ENCODE data around the gene PHLDB3.
"Not testable (repeated sequence)": the region's sequence is repeated elsewhere in the genome, so short reads cannot be mapped to it uniquely, and the experiment has no call there.

The PHLDB3 gene

DNA sequence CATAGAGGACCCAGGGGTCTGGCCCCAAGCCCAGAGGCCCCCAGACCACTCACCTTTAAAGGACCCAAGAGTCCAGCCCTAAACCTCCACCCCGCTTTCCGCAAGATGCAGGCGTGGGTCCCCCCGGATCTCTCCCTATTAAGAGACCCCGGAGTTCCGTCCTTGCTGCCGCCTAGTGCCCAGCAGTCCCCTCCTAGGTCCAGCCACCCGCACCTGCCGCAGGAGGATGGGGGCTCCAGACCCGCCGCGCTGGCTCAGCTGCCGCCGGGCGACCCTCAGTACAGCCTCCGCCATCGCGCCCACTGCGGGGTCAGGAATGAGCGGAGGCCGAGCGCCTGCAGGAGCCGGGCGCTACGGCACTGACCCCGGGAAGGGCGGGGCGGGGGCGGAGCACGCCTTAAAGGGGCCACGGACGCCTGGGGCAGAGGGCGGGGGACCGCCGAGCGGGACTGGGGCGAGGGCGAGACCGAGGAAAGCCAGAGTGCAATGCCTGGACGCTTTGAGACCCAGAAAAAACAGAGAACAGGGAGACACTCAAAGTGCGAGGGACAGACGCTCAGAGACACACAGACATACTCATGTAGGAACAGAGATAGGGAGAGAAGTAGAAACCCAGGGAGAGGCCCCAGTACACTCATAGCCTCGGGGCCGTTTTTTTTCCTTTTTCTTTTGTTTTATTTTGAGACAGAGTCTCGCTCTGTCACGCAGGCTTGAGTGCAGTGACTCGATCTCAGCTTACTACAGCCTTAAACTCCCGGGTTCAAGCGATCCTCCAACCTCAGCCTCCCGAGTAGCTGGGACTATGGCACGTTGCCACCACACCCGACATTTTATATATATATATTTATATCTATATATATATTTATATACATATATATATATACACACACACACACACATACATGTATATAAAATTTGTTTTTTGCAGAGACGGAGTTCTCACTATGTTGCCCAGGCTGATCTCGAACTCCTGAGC is 22.6 kb upstream of the PHLDB3 start, which contains the start of gene ETHE1:
ETHE1 (minus strand) TSS at position 318 of the 976 bp plus-strand sequence; CDS start at position 294, 24 bp downstream.
- DNase-seq, result peak; percentile 36 to 75

DNA sequence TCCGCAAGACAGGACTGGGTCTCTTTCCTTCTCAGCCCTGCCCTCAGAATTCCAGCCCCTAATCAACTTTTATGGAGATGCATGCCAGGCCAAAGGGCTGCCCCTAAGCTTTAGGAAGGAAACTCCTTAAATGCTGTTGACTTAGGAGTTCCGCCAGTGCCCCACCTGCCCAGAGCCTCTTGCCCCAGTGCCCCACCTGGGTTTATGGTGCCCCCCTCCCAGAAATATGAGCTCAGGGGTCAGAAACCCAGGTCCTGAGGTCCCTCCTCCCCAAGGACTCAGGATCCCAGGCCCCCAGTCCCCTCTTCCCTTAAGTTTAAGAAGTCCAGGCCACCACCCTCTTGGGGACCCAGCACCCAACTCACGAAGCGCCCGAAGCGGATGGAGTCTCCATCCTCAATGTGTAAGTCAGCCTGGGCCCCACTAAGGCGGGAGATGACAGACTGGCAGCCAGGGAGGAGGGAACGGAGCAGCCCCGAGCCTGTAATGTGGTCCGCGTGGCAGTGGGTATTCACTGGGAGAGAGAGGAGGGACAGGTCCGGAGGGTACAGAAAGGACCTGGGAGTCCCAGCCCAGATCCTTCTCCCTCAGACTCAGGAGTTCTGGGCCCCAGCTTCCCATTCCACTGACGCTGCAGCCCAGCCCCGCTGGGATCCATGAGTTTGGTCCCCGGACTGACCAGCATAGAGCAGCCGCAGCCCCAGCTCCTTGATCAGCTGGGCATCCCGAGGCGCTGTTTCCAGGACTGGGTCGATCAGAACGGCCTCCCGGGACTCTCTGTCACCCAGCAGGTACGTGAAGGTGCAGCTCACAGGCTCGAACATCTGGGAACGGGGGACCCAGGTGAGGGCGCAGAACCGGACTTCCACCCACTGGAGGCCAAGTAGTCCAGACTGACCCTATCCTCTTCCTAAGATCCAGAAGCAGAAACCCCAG is 21.6 kb upstream of the PHLDB3 start:
- no peak for DNase-seq

DNA sequence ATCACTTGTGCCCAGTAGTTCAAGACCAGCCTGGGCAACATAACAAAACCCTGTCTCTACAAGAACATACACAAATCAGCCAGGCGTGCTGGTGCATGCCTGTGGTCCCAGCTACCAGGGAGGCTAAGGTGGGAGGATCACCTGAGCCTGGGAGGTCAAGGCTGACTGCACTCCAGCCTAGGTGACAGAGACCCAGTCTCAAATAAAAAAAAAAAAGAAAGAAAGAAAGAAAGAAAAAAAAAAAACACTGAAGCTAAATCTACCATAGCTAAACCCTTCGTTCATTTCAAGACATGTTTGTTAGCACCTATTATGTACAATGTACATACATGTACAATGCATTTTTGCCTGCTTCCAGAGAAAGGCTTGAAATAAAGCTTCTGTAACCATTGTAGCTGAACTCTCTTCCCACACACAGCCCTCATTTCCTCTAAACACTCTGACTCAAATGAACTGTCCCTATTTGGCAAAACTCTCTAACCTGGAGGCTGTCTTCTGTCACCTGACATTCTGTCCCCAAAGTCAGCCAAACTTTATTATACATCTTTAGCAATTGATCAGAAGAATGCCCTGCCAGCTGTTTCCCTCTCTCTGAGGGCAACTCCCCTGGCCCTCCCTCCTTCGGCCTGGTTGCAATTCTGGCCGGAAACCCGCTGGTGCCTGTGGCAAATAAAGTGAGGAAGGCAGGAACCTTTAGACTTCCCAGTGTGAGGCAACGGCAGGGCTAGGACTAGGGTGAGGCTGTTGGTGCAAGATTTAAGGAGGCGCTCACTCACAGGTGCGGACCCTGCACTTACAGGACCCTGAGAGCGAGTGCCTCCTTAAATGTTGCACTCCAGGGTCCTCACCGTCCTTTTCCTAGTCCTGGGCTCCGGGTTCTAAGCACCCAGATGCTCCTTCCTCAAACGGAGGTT is 20.6 kb upstream of the PHLDB3 start:
- peak in 1 of 2 donors; percentile 23 for DNase-seq

DNA sequence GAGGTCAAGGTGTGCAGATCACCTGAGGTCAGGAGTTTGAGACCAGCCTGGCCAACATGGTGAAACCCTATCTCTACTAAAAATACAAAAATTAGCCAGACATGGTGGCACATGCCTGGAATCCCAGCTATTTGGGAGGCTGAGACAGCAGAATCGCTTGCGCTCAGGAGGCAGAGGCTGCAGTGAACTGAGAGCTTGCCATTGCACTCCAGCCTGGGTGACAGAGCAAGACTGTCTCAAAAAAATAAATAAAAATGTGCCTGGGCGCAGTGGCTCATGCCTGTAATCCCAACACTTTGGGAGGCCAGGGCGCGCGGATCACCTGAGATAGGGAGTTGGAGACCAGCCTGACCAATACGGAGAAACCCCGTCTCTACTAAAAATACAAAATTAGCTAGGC is 19.1 kb upstream of the PHLDB3 start:
- DNase-seq, result not testable (repeated sequence)

DNA sequence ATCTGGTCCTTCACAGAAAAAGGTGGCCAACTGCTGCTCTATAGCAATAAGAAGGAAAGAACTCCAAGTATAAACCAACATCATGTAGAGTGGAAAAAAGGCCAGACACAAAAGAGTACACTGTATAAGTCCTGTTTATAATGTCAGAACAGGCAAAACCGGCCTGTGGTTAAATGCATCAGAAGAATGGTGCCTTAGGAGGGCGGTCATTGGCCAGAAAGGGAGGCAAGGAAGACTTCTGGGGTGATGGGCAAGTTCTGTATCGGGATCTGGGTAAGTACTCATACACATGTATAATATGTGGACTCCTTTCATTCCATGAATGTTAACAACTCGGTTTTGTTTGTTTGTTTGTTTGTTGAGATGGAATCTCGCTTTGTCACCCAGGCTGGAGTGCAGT is 18.4 kb upstream of the PHLDB3 start:
- no peak for DNase-seq

DNA sequence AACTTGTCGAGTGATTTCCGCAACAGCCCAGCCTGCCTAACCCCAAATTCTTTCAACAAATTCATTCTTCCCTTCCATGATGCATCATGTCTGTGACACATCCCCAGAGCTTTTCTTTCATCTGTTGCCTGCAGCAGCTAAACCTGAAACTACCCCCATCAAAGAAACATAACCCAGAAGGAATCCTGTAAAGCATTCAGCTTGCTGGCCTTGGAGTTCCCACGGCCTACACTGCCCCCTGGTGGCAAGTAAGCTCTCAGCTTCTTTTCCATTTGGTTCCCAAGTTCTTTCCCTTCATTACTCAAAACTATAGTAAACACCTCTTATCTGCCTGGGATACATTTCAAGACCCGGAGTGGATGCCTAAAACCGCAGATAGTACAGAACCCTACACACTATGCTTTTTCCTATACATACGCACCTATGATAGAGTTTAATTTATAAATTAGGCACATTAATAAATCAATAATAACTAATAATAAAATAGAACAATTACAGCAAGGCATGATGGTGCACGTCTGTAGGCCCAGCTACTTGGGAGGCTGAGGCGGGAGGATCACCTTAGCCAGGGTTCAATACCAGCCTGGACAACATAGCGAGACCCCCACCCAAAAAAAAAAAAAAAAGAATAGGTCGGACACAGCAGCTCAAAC is 15.0 kb upstream of the PHLDB3 start:
- peak; percentile 66 to 73 for DNase-seq

DNA sequence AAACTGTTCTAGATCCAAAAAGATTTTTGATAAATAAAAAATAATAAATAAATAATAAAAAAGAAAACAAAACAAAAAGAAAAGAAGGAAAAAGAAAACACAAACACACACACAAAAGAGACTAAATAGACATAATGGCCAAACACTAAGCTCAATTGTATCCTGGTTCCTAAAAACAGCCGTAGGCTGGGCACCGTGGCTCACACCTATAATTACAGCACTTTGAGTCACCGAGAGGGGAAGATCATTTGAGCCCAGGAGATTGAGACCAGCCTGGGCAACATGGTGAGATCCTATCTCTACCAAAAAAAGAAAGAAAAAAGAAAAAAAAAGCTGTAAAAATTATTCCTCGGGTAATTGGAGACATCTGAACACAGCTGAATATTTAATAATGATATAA is 13.5 kb upstream of the PHLDB3 start:
- no peak for DNase-seq

DNA sequence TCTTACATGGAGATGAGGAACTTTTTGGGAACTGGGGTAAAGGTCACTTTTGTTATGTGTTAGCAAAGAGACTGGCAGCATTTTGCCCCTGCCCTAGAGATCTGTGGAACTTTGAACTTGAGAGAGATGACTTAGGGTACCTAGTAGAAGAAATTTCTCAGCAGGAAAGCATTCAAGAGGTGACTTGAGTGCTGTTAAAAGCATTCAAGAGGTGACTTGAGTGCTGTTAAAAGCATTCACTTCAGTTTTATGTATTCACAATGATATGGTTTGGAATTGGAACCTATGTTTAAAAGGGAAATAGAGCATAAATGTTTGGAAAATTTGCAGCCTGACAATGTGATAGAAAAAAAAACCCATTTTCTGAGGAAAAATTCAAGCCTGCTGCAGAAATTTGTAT is 7.9 kb upstream of the PHLDB3 start:
- DNase-seq, result not testable (repeated sequence)

DNA sequence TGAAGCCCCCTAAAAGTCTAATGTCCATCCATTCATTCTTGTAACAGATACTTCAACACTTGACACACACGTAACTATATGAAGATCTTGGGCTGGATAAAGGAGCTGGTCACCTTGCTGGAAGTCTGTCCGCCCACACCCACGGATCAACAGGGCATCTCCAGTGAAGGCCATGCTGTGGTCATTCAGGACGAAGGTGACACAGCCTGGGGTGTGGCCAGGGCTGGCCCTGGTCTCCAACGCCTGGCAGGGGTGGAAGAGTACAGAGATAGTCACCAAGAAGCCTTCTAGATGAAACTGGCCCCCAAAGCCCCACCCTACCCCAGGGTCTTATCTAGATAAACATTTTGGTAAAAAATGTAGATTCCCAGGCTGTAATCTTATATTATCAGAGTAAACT is 6.8 kb upstream of the PHLDB3 start:
- DNase-seq, result no peak

DNA sequence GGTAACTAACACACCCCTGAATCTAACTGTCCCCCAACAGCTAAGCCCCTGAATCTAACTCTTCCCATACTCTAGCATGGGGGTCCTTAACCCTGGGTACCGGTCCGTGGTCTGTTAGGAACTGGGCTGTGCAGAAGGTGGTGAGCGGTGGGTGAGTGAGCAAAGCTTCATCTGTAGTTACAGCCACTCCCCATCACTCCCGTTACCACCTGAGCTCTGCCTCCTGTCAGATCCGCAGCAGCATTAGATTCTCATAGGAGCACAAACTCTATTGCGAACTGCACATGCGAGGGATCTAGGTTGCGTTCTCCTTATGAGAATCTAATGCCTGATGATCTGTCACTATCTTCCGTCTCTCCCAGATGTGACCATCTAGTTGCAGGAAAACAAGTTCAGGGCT is 6.2 kb upstream of the PHLDB3 start:
- no peak for DNase-seq

DNA sequence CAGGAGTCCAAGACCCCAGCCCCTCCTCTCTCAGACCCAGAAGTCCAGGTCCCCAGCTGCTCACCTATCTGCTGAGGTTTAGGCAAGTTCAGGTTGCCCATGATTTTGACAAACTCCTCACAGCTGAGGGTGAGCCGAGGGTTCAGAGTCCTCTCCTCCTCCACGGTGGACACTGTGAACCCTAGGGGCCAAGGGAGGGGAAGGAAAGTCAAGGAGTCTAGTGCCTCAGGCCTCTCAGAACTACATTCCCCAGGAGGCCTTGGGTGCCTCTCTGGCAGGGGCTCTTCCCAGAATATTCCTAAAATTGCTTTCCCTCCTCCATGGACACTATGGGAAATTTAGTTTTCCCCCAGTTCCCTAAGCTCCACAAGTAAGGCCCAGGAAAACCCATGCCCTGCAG is 3.3 kb upstream of the PHLDB3 start:
- DNase-seq, result no peak

DNA sequence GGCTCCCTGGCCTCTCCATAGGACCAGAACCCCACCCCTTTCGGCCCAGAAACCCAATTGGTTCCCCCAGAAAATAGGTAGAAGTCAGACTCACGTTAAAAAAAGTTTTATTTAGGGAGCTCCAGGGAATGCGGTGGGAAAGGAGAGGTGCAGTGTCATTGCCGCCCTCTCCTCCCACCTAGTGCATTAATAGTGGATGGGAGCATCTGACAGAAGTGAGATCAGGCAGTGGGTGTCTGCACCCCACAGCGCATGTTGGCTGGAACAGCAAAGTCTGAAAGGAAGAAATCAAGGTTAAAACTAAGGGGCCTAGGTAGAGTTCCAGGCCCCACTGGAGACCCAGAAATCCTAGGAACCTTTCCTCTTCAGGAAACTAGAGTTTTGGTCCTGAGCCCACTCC is 2.1 kb upstream of the PHLDB3 start:
- DNase-seq, result no peak

DNA sequence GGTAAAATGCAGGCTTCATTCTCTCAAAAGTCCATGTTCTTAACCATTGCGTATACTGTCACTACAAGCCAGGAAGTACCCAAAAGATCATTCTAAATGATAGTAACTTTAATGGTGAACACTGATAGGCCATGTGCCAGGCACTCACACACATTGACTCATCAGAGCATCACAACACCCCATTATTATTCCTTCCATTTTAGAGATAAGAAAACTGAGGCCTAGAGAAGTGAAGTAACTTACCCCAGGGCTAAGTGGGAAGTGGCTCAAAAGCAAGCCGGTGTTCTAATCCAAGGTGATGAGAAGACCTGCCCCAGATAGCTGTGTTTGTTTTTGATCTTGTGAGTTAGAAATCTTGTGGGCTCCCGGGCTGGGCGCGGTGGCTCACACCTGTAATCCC is 1.4 kb upstream of the PHLDB3 start:
- no peak for DNase-seq

DNA sequence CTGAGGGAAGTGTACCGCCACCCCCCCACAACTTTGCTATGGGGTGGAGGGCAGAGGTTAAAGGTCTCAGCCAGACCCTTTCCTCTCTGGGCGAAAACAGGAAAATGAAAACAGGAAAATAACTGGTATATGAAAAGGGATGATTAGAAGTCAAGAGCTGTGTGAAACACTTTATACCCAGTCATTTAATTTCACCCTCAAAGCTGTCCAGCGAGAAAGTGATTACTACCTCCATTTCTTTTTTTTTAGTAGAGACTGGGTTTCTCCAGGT is 575 bp upstream of the PHLDB3 start:
- DNase-seq, result no peak

DNA sequence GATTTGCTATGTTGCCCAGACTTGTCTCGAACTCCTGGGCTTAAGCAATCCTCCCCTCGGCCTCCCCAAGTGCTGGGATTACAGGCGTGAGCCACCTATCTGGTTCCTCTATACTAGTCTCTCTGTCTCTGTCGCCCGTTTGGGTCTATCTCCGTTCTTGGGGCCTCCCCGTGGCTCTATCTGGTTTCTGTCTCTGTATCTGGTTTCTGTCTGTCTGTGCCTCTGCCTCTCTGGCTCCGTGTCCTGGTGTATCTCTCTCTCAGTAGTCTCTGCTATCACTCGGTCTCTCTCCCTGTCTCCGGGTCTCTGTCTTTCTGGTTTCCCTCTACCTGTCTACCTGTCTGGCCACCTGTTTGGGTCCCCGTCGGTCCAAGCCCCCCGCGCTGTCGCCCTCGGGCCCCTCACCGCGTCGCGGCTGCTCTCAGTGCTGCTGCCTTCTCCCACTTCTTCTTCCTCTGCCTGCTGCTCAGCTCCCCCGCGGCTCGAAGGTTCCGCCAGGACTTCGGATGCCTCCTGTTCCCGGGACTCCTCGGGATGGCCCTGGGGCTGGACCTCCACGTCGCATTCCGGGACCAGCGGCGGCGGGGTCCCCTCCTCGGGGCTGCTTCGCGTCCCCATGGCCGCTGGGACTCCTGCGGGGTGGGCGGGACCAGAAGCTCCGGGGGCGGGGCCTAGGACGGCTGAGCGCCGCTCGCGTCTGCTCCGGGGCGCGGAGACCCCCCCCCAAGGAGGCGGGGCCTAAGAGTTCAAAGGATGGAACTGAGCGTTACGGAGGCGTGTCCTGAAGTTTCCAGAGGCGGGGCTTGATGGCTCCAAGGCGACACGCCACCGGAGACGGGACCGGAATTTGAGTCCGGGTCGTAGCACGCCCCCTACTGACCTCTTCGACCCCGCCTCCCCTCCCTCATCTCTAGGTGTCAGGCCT is 783 bp downstream of the PHLDB3 start:
- DNase-seq, result peak; percentile 90 to 93

DNA sequence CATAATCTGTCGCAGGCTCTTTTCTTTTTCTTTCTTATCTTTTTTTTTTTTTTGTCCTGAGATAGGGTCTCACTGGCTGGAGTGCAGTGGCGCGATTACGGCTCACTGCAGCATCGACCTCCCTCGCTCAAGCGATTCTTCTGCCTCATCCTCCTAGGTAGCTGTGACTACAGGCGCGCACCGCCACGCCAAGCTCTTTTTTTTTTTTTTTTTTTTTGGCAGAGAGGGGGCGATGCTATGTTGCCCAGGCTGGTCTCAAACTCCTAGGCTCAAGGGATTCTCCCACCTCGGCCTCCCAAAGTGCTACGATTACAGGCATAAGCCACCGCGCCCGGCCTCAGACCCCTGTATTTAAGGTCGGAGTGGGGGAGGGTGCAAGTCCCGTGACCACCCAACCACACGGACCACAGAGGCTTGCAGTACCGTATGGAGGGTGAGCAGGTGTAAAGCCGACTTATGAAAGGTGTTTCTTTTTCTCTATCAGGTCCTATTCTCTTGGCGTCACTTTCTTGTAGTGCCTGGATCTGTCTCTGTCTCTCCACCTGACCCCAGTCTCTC is 2.0 kb downstream of the PHLDB3 start:
- DNase-seq, result no peak

DNA sequence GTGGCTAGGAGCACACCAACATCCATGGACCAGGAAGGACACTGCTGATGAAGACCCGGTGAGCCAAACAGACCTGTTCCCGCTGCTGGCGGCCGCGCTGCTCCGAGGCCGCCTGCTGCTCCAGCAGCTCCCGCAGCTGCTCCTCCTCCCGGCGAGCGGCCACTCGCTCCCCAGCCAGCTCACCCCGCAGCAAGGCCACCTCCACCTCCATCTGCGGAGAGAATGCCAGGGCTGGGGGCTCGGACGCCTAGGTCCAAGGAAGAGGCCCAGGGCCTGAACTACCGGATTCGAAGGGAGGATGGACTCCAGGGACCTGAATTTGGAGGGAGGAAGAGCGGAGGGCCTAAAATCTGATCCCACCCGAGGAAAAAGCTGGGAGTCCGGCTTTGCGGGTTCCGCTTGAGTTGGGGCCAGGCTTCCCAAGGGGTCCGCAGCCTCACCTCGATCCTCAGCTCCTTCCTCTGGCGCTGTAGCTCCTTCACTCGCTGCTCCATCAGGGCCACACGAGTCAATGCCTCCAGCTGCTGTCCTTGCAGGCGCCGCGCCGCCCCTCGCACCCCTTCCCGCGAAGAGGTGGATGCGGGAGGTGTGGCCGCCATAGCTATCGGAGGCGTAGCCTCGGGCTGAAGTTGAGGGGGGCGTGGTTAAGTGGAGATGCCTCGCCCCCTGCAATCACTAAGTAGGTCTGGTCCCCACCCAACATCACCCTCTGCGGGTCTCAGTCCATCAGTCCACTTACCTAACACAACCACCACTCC is 2.7 kb downstream of the PHLDB3 start:
- DNase-seq, result no peak

DNA sequence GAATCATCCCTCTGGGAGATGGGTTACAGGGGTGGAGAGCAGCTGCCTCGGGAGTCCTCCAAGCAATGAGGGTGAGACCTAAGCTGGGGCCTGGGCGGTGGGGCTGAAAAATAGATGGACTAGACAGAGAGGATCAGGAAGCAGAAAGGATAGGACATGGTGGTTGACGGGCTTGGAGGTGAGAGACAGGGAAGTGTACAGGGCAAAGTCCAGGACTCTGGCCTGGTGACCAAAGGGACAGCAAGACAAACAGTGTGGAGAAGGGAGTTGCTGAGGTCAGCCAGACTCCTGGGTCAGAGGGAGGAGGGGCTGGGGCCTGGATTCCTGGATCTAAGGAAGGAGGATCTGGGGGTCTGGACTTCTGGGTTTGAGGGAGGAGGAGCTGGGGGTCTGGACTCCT is 5.5 kb downstream of the PHLDB3 start:
- DNase-seq, result no peak

DNA sequence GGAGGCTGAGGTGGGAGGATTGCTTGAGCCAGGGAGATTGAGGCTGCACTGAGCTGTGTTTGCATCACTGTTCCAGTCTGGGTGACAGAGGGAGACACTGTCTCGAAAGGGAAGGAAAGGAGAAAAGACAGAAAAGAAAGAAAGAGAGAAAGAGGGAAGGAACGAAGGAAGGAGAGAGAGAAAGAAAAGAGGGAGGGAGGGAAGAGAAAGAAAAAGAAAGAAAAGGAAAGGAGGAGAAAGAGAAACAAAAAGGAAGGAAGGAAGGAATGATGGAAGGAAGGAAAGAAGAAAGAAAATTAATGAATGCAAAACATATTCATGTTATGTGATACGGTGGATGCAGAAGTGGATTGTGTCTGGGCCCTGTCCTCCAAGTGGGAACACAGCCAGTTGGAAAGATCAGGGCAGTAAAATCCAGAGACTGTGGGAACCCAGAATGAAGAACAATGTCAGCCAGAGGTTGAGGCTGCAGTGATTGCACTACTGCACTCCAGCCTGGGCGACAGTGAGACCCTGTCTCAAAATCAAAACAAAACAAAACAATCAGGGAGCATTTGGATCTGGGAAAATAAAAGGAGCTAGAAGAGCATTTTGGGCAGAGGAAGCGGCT is 6.2 kb downstream of the PHLDB3 start:
- DNase-seq, result no peak
